Liver (tissue), 3 donors: ENCODE results near the gene KYAT1.

Experiments used
- CTCF ChIP-seq: fragments of 150-350 bp; IDR thresholded peaks from 2 replicates; pipeline ENCODE4 v1.5.1; 2017; ENCODE audit warnings: improper control_type of control experiment, low read depth, low read length; ENCODE audit not compliant: missing input control
- FOXA2 ChIP-seq: IDR thresholded peaks from 2 replicates; pipeline ENCODE4 v1.6.1; 2016; ENCODE audit warnings: antibody characterized with exemption
- HNF4G ChIP-seq: IDR thresholded peaks from 2 replicates; pipeline ENCODE4 v1.6.1; 2016; ENCODE audit warnings: antibody characterized with exemption
- RAD21 ChIP-seq, 2 donors: IDR thresholded peaks; 2 replicates each; pipeline ENCODE4 v1.6.1; 2016; ENCODE audit warnings: antibody characterized with exemption in 2 of 2, mild to moderate bottlenecking in 2 of 2
- RXRA ChIP-seq, 2 donors: IDR thresholded peaks; 2 replicates each; pipeline ENCODE4 v1.6.1; 2017 to 2018; ENCODE audit warnings: antibody characterized with exemption in 2 of 2, mild to moderate bottlenecking in 1 of 2
- SP1 ChIP-seq: IDR thresholded peaks from 2 replicates; pipeline ENCODE4 v1.6.1; 2018; ENCODE audit warnings: antibody characterized with exemption, mild to moderate bottlenecking
- TAF1 ChIP-seq: conservative IDR thresholded peaks from 2 replicates; pipeline ENCODE4 v1.6.1; 2016; ENCODE audit warnings: antibody characterized with exemption, mild to moderate bottlenecking
- YY1 ChIP-seq: IDR thresholded peaks from 2 replicates; pipeline ENCODE4 v1.6.1; 2016; ENCODE audit warnings: antibody characterized with exemption, mild to moderate bottlenecking
- TF ChIP-seq, protein P1 (sequence below): IDR thresholded peaks from 2 replicates; pipeline ENCODE4 v1.6.1; 2016; ENCODE audit warnings: antibody characterized with exemption
- TF ChIP-seq, protein P2 (sequence below): IDR thresholded peaks from 2 replicates; pipeline ENCODE4 v1.6.1; 2016; ENCODE audit warnings: antibody characterized with exemption, mild to moderate bottlenecking
- donor health status: healthy.
- donor health status: healthy.

DNA sequence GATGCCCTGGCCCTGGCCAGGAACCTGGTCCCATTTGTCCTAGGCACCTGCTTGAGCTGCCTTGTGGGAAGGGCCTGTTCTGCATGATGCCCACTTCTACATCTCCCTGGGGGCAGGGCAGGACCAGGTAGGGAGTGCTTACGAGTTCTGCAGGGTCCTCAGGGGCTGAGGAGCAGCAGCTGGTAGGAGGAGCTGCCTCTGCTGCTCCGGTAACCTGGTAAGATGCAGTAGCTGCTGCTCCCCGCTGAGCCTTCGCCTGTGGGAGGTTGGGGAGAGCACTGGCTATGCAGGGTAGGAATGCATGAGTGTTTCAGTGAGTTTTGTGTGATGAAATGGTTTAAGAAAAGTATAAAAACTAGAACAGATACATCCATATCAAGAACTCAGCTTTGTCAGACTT is 13.8 kb upstream of the KYAT1 start:
- TF ChIP-seq CTCF (no peak), RXRA (IDR thresholded peaks at IDR 0.05) (no peak), TAF1 (no peak), RAD21 (IDR thresholded peaks at IDR 0.05) (no peak), YY1 (no peak), HNF4G (no peak), FOXA2 (no peak), SP1 (no peak)
- TF ChIP-seq, protein P1, sequence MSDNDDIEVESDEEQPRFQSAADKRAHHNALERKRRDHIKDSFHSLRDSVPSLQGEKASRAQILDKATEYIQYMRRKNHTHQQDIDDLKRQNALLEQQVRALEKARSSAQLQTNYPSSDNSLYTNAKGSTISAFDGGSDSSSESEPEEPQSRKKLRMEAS, result no peak
- TF ChIP-seq, protein P2, sequence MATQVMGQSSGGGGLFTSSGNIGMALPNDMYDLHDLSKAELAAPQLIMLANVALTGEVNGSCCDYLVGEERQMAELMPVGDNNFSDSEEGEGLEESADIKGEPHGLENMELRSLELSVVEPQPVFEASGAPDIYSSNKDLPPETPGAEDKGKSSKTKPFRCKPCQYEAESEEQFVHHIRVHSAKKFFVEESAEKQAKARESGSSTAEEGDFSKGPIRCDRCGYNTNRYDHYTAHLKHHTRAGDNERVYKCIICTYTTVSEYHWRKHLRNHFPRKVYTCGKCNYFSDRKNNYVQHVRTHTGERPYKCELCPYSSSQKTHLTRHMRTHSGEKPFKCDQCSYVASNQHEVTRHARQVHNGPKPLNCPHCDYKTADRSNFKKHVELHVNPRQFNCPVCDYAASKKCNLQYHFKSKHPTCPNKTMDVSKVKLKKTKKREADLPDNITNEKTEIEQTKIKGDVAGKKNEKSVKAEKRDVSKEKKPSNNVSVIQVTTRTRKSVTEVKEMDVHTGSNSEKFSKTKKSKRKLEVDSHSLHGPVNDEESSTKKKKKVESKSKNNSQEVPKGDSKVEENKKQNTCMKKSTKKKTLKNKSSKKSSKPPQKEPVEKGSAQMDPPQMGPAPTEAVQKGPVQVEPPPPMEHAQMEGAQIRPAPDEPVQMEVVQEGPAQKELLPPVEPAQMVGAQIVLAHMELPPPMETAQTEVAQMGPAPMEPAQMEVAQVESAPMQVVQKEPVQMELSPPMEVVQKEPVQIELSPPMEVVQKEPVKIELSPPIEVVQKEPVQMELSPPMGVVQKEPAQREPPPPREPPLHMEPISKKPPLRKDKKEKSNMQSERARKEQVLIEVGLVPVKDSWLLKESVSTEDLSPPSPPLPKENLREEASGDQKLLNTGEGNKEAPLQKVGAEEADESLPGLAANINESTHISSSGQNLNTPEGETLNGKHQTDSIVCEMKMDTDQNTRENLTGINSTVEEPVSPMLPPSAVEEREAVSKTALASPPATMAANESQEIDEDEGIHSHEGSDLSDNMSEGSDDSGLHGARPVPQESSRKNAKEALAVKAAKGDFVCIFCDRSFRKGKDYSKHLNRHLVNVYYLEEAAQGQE, result no peak
